ENCODE measurements around the gene CFAP251.
"Not testable (repeated sequence)": the region's sequence is repeated elsewhere in the genome, so short reads cannot be mapped to it uniquely, and the experiment has no call there.

- not testable (repeated sequence) for TF ChIP-seq CTCF (IDR thresholded peaks at IDR 0.05; ENCODE audit: insufficient read depth, low read depth, low read length); EZH2 (IDR thresholded peaks at IDR 0.05; ENCODE audit: insufficient read depth, low read length)
Observed at GRCh38 chr12:121889661-121890060, 28.7 kb upstream of the CFAP251 start.

All from astrocyte (in vitro differentiated cells and primary cell).